ENCODE measurements around the gene AFF3.

DNA sequence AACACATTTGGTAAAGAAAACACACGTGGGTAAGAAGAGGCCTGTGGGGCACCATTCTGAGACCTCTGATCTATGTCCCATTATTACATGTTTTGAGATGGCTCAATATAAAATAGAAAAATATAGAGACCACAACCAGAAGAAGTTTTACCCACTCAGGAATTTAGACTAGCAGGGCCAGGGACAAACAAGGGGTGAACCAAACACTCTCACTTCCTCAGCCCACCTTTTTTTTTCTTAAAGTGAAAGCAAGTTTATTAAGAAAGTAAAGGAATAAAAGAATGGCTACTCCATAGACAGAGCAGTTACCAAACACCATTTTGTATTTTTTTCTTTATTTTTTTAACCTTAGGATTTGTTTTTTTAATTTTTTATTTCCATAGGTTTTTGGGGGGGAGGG is 533.5 kb downstream of the AFF3 start:
- TF ChIP-seq CTCF (IDR thresholded peaks at IDR 0.05), result no peak
- no peak for TF ChIP-seq POLR2A (IDR thresholded peaks at IDR 0.05)
- TF ChIP-seq EP300 (IDR thresholded peaks at IDR 0.05), result no peak
